HEK293T (cell line): Measurements from ENCODE around the gene NDUFAF8.
A peak's percentile ranks its signal among the peaks of the same experiment; 100 is the strongest.

ENCODE experiments used
- CTCF ChIA-PET: fragments of 350-600 bp; formaldehyde crosslinking; extraction: SDS; loops from one replicate; lab custom pipeline; 2021; ENCODE audit warnings: antibody characterized with exemption, inconsistent platforms; lab: Yijun Ruan, JAX
- POLR2A ChIA-PET: fragments of 350-600 bp; formaldehyde crosslinking; extraction: SDS; loops from one replicate; lab custom pipeline; 2020; ENCODE audit warnings: antibody characterized with exemption, inconsistent platforms; lab: Yijun Ruan, JAX
- DNase-seq: peaks from one replicate; pipeline ENCODE4 v3.0.0; 2012; ENCODE audit warnings: mixed read lengths; ENCODE audit errors: extremely low spot score
- ARNT ChIP-seq: fragments of 450-650 bp; IDR thresholded peaks from 2 replicates; pipeline ENCODE4 v1.6.1; 2017; ENCODE audit warnings: mild to moderate bottlenecking
- BHLHE40 ChIP-seq: fragments of 450-650 bp; IDR thresholded peaks from 2 replicates; pipeline ENCODE4 v1.6.1; 2016; ENCODE audit warnings: mild to moderate bottlenecking, moderate library complexity, borderline replicate concordance
- CTBP1 ChIP-seq: fragments of 450-650 bp; IDR thresholded peaks from 2 replicates; pipeline ENCODE4 v1.6.1; 2016; ENCODE audit warnings: borderline replicate concordance
- ELF4 ChIP-seq: fragments of 450-650 bp; IDR thresholded peaks from 2 replicates; pipeline ENCODE4 v1.6.1; 2017; ENCODE audit warnings: antibody characterized with exemption
- FOXA1 ChIP-seq: fragments of 450-650 bp; IDR thresholded peaks from 2 replicates; pipeline ENCODE4 v1.6.1; 2016; ENCODE audit warnings: mild to moderate bottlenecking
- FOXK2 ChIP-seq: fragments of 450-650 bp; IDR thresholded peaks from 2 replicates; pipeline ENCODE4 v1.6.1; 2016; ENCODE audit warnings: mild to moderate bottlenecking
- FOXM1 ChIP-seq: fragments of 450-650 bp; IDR thresholded peaks from 2 replicates; pipeline ENCODE4 v1.6.1; 2017; ENCODE audit warnings: mild to moderate bottlenecking, borderline replicate concordance
- HDGF ChIP-seq: fragments of 450-650 bp; IDR thresholded peaks from 2 replicates; pipeline ENCODE4 v1.6.1; 2017; ENCODE audit warnings: antibody characterized with exemption, borderline replicate concordance
- L3MBTL2 ChIP-seq: fragments of 450-650 bp; conservative IDR thresholded peaks from 2 replicates; pipeline ENCODE4 v1.6.1; 2016; ENCODE audit warnings: mild to moderate bottlenecking
- LEF1 ChIP-seq: fragments of 450-650 bp; IDR thresholded peaks from 2 replicates; pipeline ENCODE4 v1.6.1; 2017; ENCODE audit warnings: mild to moderate bottlenecking, borderline replicate concordance
- NFRKB ChIP-seq: fragments of 450-650 bp; IDR thresholded peaks from 2 replicates; pipeline ENCODE4 v1.6.1; 2016; ENCODE audit warnings: mild to moderate bottlenecking, moderate library complexity
- SP1 ChIP-seq: fragments of 450-650 bp; IDR thresholded peaks from 2 replicates; pipeline ENCODE4 v1.6.1; 2017
- SUZ12 ChIP-seq: fragments of 450-650 bp; IDR thresholded peaks from 2 replicates; pipeline ENCODE4 v1.6.1; 2016; ENCODE audit warnings: mild to moderate bottlenecking
- TARDBP ChIP-seq: fragments of 450-650 bp; IDR thresholded peaks from 2 replicates; pipeline ENCODE4 v1.6.1; 2016
- ZNF384 ChIP-seq: fragments of 450-650 bp; IDR thresholded peaks from 2 replicates; pipeline ENCODE4 v1.6.1; 2016
- TF ChIP-seq, protein P1 (sequence below): fragments of 450-650 bp; IDR thresholded peaks from 2 replicates; pipeline ENCODE4 v1.6.1; 2016

The NDUFAF8 gene

DNA sequence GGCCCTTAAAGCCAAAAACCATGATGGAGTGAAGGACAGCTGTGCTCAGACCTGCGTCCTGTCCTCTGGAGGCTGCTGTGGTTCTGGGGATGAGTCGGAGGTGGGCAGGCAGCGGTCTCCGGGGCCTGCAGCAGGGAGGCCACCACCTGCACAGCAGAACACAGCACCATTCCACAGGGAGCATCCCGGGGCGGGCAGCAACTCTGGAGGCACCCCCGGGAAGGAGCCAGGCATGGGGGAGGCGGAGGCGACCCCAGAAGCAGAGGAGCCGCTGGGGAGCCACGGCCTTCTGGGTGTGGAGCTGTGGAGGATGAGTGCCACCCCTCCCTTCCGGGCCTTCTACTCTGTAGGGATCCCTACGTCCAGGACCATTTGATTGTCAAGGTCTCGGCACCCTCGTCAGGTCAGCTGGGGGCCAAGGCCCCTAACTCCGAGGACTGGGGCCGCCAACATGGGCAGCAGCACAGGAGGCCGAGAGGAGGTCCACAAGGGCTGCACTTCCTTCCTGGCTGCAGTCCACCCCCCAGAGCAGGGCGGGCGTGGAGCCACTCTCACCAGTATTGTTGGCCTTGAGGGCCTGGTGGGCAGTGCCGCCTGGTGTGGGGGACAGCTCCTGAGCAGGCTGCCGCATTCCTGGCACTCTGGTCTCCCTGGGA is 40.2 kb upstream of the NDUFAF8 start:
- ChIA-PET POLR2A (no interaction called here), CTCF (no interaction called here)
- TF ChIP-seq SUZ12 (no peak), FOXM1 (no peak), CTBP1 (no peak), TARDBP (no peak), NFRKB (no peak), L3MBTL2 (no peak), LEF1 (no peak), ZNF384 (no peak), BHLHE40 (no peak), HDGF (no peak), SP1 (no peak), FOXK2 (no peak)
- TF ChIP-seq, protein P1, sequence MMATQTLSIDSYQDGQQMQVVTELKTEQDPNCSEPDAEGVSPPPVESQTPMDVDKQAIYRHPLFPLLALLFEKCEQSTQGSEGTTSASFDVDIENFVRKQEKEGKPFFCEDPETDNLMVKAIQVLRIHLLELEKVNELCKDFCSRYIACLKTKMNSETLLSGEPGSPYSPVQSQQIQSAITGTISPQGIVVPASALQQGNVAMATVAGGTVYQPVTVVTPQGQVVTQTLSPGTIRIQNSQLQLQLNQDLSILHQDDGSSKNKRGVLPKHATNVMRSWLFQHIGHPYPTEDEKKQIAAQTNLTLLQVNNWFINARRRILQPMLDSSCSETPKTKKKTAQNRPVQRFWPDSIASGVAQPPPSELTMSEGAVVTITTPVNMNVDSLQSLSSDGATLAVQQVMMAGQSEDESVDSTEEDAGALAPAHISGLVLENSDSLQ, result no peak
- DNase-seq, result no peak

- POLR2A ChIA-PET, result no interaction called here
- DNase-seq, result no peak
- CTCF ChIA-PET, result no interaction called here
- TF ChIP-seq FOXA1 (no peak), ELF4 (no peak), TARDBP (no peak), ZNF384 (no peak), NFRKB (no peak)
- TF ChIP-seq, protein P1, result no peak
Measured at GRCh38 chr17:81199482-81199830, 39.7 kb upstream of the NDUFAF8 start.

GRCh38 chr17:81200201-81200600 is 38.9 kb upstream of the NDUFAF8 start:
- no peak for DNase-seq
- POLR2A ChIA-PET, result interaction anchor here (2.1 kb wide), 1 partner anchor 23 kb away, joined by 6 read pairs; the partner anchor contains the start of gene CEP131
- CTCF ChIA-PET, result interaction anchor here (0.7 to 1.0 kb wide), 2 partner anchors 9 to 66 kb away, joined by 3 read pairs; no protein-coding TSS in a partner anchor
- TF ChIP-seq NFRKB, result no peak
- TF ChIP-seq BHLHE40, result no peak
- no peak for TF ChIP-seq FOXA1
- no peak for TF ChIP-seq ARNT
- no peak for TF ChIP-seq CTBP1
- TF ChIP-seq, protein P1, result no peak
- TF ChIP-seq TARDBP, result no peak
- TF ChIP-seq LEF1, result no peak
- no peak for TF ChIP-seq L3MBTL2
- TF ChIP-seq FOXK2, result no peak
- no peak for TF ChIP-seq SP1

- ChIA-PET CTCF (interaction anchor here (0.6 to 1.0 kb wide), 4 partner anchors 10 to 355 kb away, joined by 3 to 7 read pairs (median 3); no protein-coding TSS in a partner anchor), POLR2A (interaction anchor here (1.1 to 2.1 kb wide), 2 partner anchors 22 to 28 kb away, joined by 3 to 6 read pairs; partner anchors contain the start of gene CEP131)
- DNase-seq, result peak; percentile 73
- TF ChIP-seq NFRKB (no peak), ARNT (no peak), SP1 (no peak), ZNF384 (no peak), SUZ12 (no peak), FOXM1 (no peak), ELF4 (no peak), FOXA1 (no peak), L3MBTL2 (no peak), CTBP1 (no peak), BHLHE40 (no peak), FOXK2 (no peak)
- TF ChIP-seq, protein P1, result no peak
Measured at GRCh38 chr17:81200695-81201580, 38.2 kb upstream of the NDUFAF8 start.

DNA sequence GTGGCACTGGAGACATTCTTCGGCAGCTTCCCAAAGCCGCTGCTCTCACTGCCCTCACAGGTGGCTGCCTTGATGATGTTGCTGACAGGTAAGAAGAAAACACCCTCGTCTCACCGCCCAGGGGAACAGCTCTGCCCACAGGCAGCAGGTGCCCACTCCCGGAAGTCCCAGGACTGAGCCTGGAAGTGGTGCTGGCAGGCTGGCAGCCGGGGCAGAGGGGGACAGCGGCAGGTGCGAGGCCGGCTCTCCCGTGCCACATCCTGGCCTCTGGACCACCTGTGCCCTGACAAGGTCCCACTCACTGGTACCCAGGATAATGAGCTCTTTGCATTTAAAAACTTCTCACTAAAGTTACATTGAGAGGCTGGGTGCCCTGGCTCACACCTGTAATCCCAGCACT is 36.8 kb upstream of the NDUFAF8 start:
- TF ChIP-seq LEF1, result no peak
- no peak for TF ChIP-seq NFRKB
- TF ChIP-seq ARNT, result no peak
- TF ChIP-seq SP1, result no peak
- TF ChIP-seq TARDBP, result no peak
- TF ChIP-seq CTBP1, result no peak
- TF ChIP-seq ELF4, result no peak
- TF ChIP-seq, protein P1, result no peak
- TF ChIP-seq FOXM1, result no peak
- TF ChIP-seq FOXK2, result no peak
- TF ChIP-seq HDGF, result no peak
- TF ChIP-seq L3MBTL2, result no peak
- no peak for TF ChIP-seq FOXA1
- TF ChIP-seq ZNF384, result no peak
- no peak for TF ChIP-seq SUZ12
- TF ChIP-seq BHLHE40, result no peak

More for the DNA sequence above, 36.8 kb upstream of the NDUFAF8 start:
- POLR2A ChIA-PET, result interaction anchor here (2.1 kb wide), 1 partner anchor 21 kb away, joined by 6 read pairs; the partner anchor contains the start of gene CEP131
- no peak for DNase-seq
- CTCF ChIA-PET, result no interaction called here
